Progenitor cell of endocrine pancreas (in vitro differentiated cells): ENCODE results near the gene CCDC148. TPM values are rescaled to one million over a fixed set of nuclear protein-coding genes. Genes with fewer than 3 reads are reported as not detected.

Source experiments
- DNase-seq: peaks from one replicate; pipeline ENCODE4 v3.0.0; 2021; ENCODE audit warnings: low spot score; ENCODE audit not compliant: unreplicated experiment
- H3K27ac Mint-ChIP-seq: 2 replicates; pipeline ENCODE4 v1.8.0; 2021; ENCODE audit warnings: mild to moderate bottlenecking, moderate library complexity, mixed read lengths
- H3K27me3 Mint-ChIP-seq: 2 replicates; pipeline ENCODE4 v1.8.0; 2021; ENCODE audit warnings: mixed read lengths
- H3K36me3 Mint-ChIP-seq: 2 replicates; pipeline ENCODE4 v1.8.0; 2022; ENCODE audit warnings: mixed read lengths; ENCODE audit not compliant: insufficient read depth
- H3K4me1 Mint-ChIP-seq: 2 replicates; pipeline ENCODE4 v1.8.0; 2021; ENCODE audit warnings: low read depth, mixed read lengths
- H3K4me3 Mint-ChIP-seq: 2 replicates; pipeline ENCODE4 v1.8.0; 2021; ENCODE audit warnings: low read depth, mild to moderate bottlenecking, moderate library complexity, mixed read lengths
- H3K9me3 Mint-ChIP-seq: 2 replicates; pipeline ENCODE4 v1.8.0; 2021; ENCODE audit warnings: low read depth, mixed read lengths
- total RNA-seq: library from RNA; stranded (reverse); gene quantifications from 2 replicates; pipeline ENCODE4 v1.2.1, GENCODE V29; 2021
- TF ChIP-seq, protein P1 (sequence below): fragments of 200-600 bp; sonication (generic); IDR thresholded peaks from one replicate; pipeline ENCODE4 v1.5.0; 2021; ENCODE audit warnings: antibody characterized with exemption, mild to moderate bottlenecking; ENCODE audit not compliant: unreplicated experiment

Gene CCDC148
- total RNA-seq, 1 donor from 2014 or later, result 3.9 TPM

GRCh38 chr2:158319269-158319668, 137.3 kb downstream of the CCDC148 start:
- H3K4me1 Mint-ChIP-seq, result no peaks in the 10 kb centered on the region
- no peak overlapping the region for H3K27ac Mint-ChIP-seq
- H3K4me3 Mint-ChIP-seq, result no peak overlapping the region
- no peak for DNase-seq
- TF ChIP-seq, protein P1, sequence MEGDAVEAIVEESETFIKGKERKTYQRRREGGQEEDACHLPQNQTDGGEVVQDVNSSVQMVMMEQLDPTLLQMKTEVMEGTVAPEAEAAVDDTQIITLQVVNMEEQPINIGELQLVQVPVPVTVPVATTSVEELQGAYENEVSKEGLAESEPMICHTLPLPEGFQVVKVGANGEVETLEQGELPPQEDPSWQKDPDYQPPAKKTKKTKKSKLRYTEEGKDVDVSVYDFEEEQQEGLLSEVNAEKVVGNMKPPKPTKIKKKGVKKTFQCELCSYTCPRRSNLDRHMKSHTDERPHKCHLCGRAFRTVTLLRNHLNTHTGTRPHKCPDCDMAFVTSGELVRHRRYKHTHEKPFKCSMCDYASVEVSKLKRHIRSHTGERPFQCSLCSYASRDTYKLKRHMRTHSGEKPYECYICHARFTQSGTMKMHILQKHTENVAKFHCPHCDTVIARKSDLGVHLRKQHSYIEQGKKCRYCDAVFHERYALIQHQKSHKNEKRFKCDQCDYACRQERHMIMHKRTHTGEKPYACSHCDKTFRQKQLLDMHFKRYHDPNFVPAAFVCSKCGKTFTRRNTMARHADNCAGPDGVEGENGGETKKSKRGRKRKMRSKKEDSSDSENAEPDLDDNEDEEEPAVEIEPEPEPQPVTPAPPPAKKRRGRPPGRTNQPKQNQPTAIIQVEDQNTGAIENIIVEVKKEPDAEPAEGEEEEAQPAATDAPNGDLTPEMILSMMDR, result no peak
- H3K27me3 Mint-ChIP-seq, result no peaks in the 10 kb centered on the region
- H3K9me3 Mint-ChIP-seq, result no peaks in the 10 kb centered on the region
- H3K36me3 Mint-ChIP-seq, result no peaks in the 10 kb centered on the region

DNA sequence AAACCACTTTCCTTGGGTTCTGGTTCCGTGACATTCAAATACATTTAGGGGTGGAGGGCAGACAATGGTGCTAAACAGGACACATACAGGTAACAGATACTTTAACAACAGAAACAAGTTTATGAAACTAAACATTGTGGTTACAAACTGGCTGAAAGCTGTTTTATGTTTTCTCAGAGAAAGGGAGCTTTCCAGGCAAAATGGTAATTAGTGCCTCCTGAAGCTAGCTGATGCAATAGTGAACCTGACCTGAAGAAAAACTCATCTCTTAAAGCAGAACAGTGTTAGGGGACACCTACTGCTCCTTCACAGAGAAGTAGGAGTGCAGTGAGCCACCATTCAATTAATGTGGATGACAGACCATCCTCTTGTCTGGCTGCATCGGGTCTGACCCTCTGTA, 138.9 kb downstream of the CCDC148 start:
- DNase-seq, result no peak
- Mint-ChIP-seq H3K4me3 (no peak overlapping the region), H3K27ac (no peak overlapping the region), H3K36me3 (no peaks in the 10 kb centered on the region), H3K4me1 (no peaks in the 10 kb centered on the region), H3K9me3 (no peaks in the 10 kb centered on the region), H3K27me3 (no peaks in the 10 kb centered on the region)
- TF ChIP-seq, protein P1, result no peak

DNA sequence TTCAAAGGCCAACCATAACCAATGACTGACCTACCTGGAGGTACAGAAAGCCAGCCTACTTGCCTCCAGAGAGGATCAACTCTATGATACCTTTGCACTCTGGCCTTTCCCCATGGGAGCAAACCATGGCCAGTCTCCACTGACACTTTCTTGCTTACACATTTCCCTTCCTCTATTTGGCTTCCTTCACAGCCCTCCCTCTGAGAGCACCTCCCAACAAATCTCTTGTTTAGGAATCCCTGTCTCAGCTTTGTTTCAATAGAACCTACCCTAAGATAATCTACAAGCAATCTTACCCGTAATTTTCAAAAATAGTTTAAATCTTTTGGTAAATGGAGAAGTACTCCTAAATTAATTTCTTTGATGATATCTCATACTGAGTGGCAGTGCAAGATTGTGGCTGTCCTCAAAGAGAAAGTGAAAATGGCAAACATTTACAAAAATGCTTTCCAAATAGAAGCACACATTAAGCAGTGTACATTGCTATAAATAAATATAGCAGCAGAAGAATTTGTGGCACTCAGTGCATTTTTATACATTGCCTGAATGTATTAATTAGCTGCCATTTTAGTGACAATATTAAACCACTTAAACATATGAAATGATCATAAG, 140.6 kb downstream of the CCDC148 start:
- Mint-ChIP-seq H3K36me3 (no peaks in the 10 kb centered on the region), H3K27ac (no peak overlapping the region), H3K4me1 (no peaks in the 10 kb centered on the region), H3K4me3 (no peak overlapping the region), H3K9me3 (peaks cover 3% of the 10 kb centered on the region), H3K27me3 (no peaks in the 10 kb centered on the region)
- TF ChIP-seq, protein P1, result no peak
- DNase-seq, result no peak

DNA sequence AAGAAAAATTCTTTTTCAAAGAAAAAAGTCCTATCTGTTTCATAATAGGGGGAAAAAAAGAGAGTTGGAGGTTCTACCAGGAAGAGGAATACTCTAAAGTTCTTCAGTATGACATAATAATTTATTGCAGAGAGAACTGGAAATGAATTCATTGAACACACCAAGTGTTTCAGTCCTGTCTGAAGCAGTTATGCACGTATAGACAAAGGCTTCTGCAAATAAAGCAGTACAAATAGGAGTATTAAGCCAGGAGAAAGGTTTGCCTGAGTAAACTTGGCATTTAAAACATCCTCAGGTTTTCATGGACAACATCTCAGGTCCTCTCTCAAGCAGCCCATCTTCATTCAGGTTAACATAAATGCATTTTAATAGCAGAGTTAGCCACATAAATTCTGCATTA, 141.6 kb downstream of the CCDC148 start:
- Mint-ChIP-seq H3K36me3 (no peaks in the 10 kb centered on the region), H3K4me1 (no peaks in the 10 kb centered on the region)

GRCh38 chr2:158313734-158314133, 142.8 kb downstream of the CCDC148 start:
- H3K4me1 Mint-ChIP-seq, result no peaks in the 10 kb centered on the region
- no peaks in the 10 kb centered on the region for H3K27me3 Mint-ChIP-seq
- no peaks in the 10 kb centered on the region for H3K36me3 Mint-ChIP-seq
- TF ChIP-seq, protein P1, result no peak
- H3K27ac Mint-ChIP-seq, result no peak overlapping the region
- no peak for DNase-seq
- H3K9me3 Mint-ChIP-seq, result peaks cover 3% of the 10 kb centered on the region
- H3K4me3 Mint-ChIP-seq, result no peak overlapping the region

More for the DNA sequence above, 141.6 kb downstream of the CCDC148 start:
- no peak overlapping the region for H3K4me3 Mint-ChIP-seq
- DNase-seq, result no peak
- no peaks in the 10 kb centered on the region for H3K27me3 Mint-ChIP-seq
- TF ChIP-seq, protein P1, result no peak
- H3K9me3 Mint-ChIP-seq, result peaks cover 3% of the 10 kb centered on the region
- no peak overlapping the region for H3K27ac Mint-ChIP-seq
